Activated naive CD4-positive, alpha-beta T cell (primary cell): ENCODE data around the gene TRABD.

Experiments used
- DNase-seq, 4 experiments: peaks; one replicate each; lab custom pipeline; 2025; lab: John Stamatoyannopoulos, UW

TRABD gene

GRCh38 chr22:50217543-50218152, 31.9 kb downstream of the TRABD start:
- DNase-seq, result no peak

GRCh38 chr22:50218153-50218995, 32.7 kb downstream of the TRABD start:
- no peak for DNase-seq

GRCh38 chr22:50218996-50219727, 33.4 kb downstream of the TRABD start:
- DNase-seq, result no peak

- DNase-seq, result no peak
Measured at GRCh38 chr22:50219800-50220602, 34.3 kb downstream of the TRABD start.

GRCh38 chr22:50220603-50221409, 35.1 kb downstream of the TRABD start:
- no peak for DNase-seq

- no peak for DNase-seq
Measured at GRCh38 chr22:50221410-50222300, 35.9 kb downstream of the TRABD start.

DNA sequence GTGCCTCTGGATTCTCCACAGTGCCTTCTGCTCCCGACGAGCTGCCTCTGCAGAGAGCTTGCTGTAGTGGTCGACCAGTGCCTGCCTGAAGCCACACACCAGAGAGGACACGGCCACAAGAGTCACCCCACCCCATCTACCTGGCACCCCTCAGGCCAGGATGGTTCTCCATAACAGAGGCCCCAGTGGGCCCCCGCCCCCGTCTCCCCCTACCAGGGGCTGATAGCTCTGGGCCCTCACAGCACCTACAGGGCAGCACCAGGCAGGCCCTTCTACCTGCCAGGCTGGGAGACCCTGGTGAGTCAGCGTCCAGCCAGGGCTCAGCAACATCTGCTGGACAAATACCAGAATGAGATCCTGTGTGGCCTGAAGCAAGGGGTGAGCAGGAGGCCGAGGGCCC, 36.8 kb downstream of the TRABD start:
- no peak for DNase-seq

DNA sequence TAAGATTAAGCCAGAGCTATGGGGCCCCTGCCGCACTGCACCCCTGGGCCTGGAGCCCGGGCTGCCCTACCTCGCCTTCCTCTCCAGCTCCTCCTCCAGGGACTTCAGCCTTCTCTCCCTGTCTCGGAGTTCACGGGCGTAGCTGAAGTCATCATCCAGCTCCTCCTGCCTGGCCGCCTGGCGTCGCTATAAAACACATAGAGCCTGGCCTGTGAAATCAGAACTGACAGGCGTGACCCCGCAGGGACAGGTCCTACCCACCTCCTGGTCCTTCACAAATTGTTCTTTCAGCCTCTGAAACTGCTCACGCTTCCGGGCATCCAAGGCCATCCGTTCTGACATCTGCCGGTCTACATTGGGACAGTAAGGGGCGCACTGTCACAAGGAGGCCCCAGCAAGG, 38.4 kb downstream of the TRABD start:
- DNase-seq, result no peak

GRCh38 chr22:50225200-50225969, 39.7 kb downstream of the TRABD start:
- no peak for DNase-seq

GRCh38 chr22:50226063-50226874, 40.6 kb downstream of the TRABD start:
- DNase-seq, result no peak

- no peak for DNase-seq
Measured at GRCh38 chr22:50226875-50227165, 41.1 kb downstream of the TRABD start.

- no peak for DNase-seq
Measured at GRCh38 chr22:50227579-50228215, 42.0 kb downstream of the TRABD start.

- DNase-seq, result no peak
Measured at GRCh38 chr22:50228366-50228765, 42.7 kb downstream of the TRABD start.

DNA sequence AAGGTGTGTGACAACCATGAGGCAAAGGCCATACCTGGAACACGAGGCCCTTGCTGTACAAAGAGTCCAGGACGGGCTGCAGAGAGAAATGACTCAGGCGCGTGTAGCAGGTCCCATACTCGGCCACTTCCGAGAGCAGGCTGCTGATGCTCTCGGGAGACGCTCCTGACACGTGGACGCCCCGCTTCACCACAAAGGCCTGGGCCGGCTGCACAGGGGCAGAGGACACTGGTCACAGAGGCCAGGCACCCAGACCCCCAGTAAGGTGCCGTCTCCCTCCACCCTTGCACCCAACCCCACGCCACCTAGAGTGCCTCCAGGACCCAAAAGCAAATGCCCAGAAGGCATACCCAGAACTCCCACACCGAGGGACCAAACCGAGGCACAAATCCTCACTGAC, 43.7 kb downstream of the TRABD start:
- DNase-seq, result no peak

- DNase-seq, result no peak
Measured at GRCh38 chr22:50232481-50233151, 46.9 kb downstream of the TRABD start.

GRCh38 chr22:50233223-50233622, 47.5 kb downstream of the TRABD start:
- DNase-seq, result no peak

- DNase-seq, result no peak
Measured at GRCh38 chr22:50236731-50237409, 51.2 kb downstream of the TRABD start.
